HCT116 (cell line): Measurements from ENCODE around the gene OR10H4. TPM values are rescaled to one million over a fixed set of nuclear protein-coding genes. Genes with fewer than 3 reads are reported as not detected.

ENCODE experiments used
- ATAC-seq: fragments of 200-7000 bp; cut with Tn5 transposase; 2 replicates; pipeline ENCODE4 v1.9.1; 2020; ENCODE audit warnings: mild to moderate bottlenecking, moderate library complexity
- BruUV-seq: library from RNA; stranded (reverse); fragments of 400-500 nt; replicated peaks from 2 replicates; lab custom pipeline; 2021; lab: Mats Ljungman, UMichigan
- CTCF ChIA-PET: fragments of 300-600 bp; sonication (Branson Sonifier 250); formaldehyde crosslinking; loops from one replicate; lab custom pipeline; 2021; ENCODE audit warnings: antibody characterized with exemption; lab: Charles Lee
- POLR2A ChIA-PET: fragments of 300-600, 350-600 bp; sonication (Branson Sonifier 250); formaldehyde crosslinking; loops from one replicate; lab custom pipeline; 2021; ENCODE audit warnings: antibody characterized with exemption; lab: Charles Lee
- RAD21 ChIA-PET, 2 experiments: fragments of 300-600 bp; sonication (Branson Sonifier 250); formaldehyde crosslinking; loops; one replicate each; lab custom pipeline; 2023; ENCODE audit warnings: low total read pairs in 2 of 2; ENCODE audit not compliant: uncharacterized antibody in 2 of 2, unreplicated experiment in 2 of 2, low non-redundant PET in 1 of 2; lab: Charles Lee
- DNase-seq: peaks from one replicate; pipeline ENCODE4 v3.0.0-alpha.2; 2010; ENCODE audit warnings: low read depth, low spot score
- H2AFZ ChIP-seq: fragments of 200-600 bp; shearing (Covaris generic), sonication (generic); 2 replicates; pipeline ENCODE4 v1.6.1; 2017; ENCODE audit warnings: low read depth, mixed run types, mixed read lengths, antibody characterized with exemption, low read length; ENCODE audit not compliant: poor library complexity, severe bottlenecking
- H3K27ac ChIP-seq: 2 replicates; pipeline ENCODE4 v1.5.1; 2012; ENCODE audit warnings: low read depth, low read length
- H3K27me3 ChIP-seq: fragments of 200-600 bp; sonication (generic); 2 replicates; pipeline ENCODE4 v1.6.1; 2016; ENCODE audit warnings: mixed run types, low read length, mixed read lengths; ENCODE audit not compliant: insufficient read depth
- H3K36me3 ChIP-seq, 2 experiments: fragments of 200-500 bp in 1 of 2; fragments of 200-600 bp in 1 of 2; sonication (Bioruptor generic) in 1 of 2; sonication (generic) in 1 of 2; 2 replicates each; pipeline versions ENCODE4 v1.5.1 to v1.6.1; 2014 to 2016; ENCODE audit warnings: low read length in 2 of 2, inconsistent platforms in 1 of 2, mixed read lengths in 1 of 2, mixed run types in 1 of 2; ENCODE audit not compliant: insufficient read depth in 2 of 2, control insufficient read depth in 1 of 2
- H3K4me1 ChIP-seq, 2 experiments: fragments of 200-600 bp in 1 of 2; sonication (generic) in 1 of 2; 2 replicates each; pipeline versions ENCODE4 v1.5.1 to v1.6.1; 2012 to 2017; ENCODE audit warnings: low read length in 2 of 2, inconsistent platforms in 1 of 2, mild to moderate bottlenecking in 1 of 2, mixed read lengths in 1 of 2, mixed run types in 1 of 2, moderate library complexity in 1 of 2; ENCODE audit not compliant: insufficient read depth in 2 of 2, control insufficient read depth in 1 of 2
- H3K4me2 ChIP-seq: fragments of 200-600 bp; sonication (generic); 2 replicates; pipeline ENCODE4 v1.6.1; 2017; ENCODE audit warnings: mixed run types, low read length, mixed read lengths
- H3K4me3 ChIP-seq, 2 experiments: fragments of 200-600 bp in 1 of 2; sonication (generic) in 1 of 2; replicated peaks in 1 of 2; 2 replicates each; pipeline ENCODE4 v1.5.1; 2011 to 2016; ENCODE audit warnings: low read length in 2 of 2, control low read depth in 1 of 2, low read depth in 1 of 2, mild to moderate bottlenecking in 1 of 2, mixed read lengths in 1 of 2, mixed run types in 1 of 2
- H3K79me2 ChIP-seq: fragments of 200-600 bp; sonication (generic); 2 replicates; pipeline ENCODE4 v1.6.1; 2017; ENCODE audit warnings: mild to moderate bottlenecking, mixed run types, low read length, moderate library complexity, mixed read lengths; ENCODE audit not compliant: insufficient read depth
- H3K9ac ChIP-seq: fragments of 200-600 bp; sonication (generic); 2 replicates; pipeline ENCODE4 v1.6.1; 2016; ENCODE audit warnings: low read length, mixed read lengths
- H3K9me2 ChIP-seq: fragments of 200-600 bp; sonication (generic), shearing (Covaris generic); 2 replicates; pipeline ENCODE4 v1.6.1; 2017; ENCODE audit warnings: mixed run types, mild to moderate bottlenecking, moderate library complexity; ENCODE audit not compliant: insufficient read depth
- H3K9me3 ChIP-seq, 2 experiments: fragments of 200-500 bp in 1 of 2; fragments of 200-600 bp in 1 of 2; sonication (Bioruptor generic) in 1 of 2; sonication (generic) in 1 of 2; 2 replicates each; pipeline ENCODE4 v1.6.1; 2014 to 2017; ENCODE audit warnings: low read length in 2 of 2, mixed read lengths in 2 of 2, inconsistent platforms in 1 of 2, low read depth in 1 of 2, mild to moderate bottlenecking in 1 of 2, mixed run types in 1 of 2, moderate library complexity in 1 of 2; ENCODE audit not compliant: control insufficient read depth in 1 of 2, insufficient read depth in 1 of 2
- H4K20me1 ChIP-seq: fragments of 200-600 bp; sonication (generic), shearing (Covaris generic); 2 replicates; pipeline ENCODE4 v1.6.1; 2017; ENCODE audit warnings: mixed run types, mild to moderate bottlenecking, moderate library complexity; ENCODE audit not compliant: insufficient read depth
- CTCF ChIP-seq, 3 experiments: fragments of 200-600 bp in 1 of 3; sonication (generic) in 1 of 3; IDR thresholded peaks in 2 of 3; conservative IDR thresholded peaks in 1 of 3; 2 replicates each; pipeline ENCODE4 v1.5.1; 2012 to 2017; ENCODE audit warnings: low read depth in 2 of 3, low read length in 2 of 3, antibody characterized with exemption in 1 of 3, borderline replicate concordance in 1 of 3, control low read depth in 1 of 3, mild to moderate bottlenecking in 1 of 3, mixed read lengths in 1 of 3, mixed run types in 1 of 3, moderate library complexity in 1 of 3; ENCODE audit not compliant: insufficient read depth in 1 of 3
- ELF1 ChIP-seq: IDR thresholded peaks from 2 replicates; pipeline ENCODE4 v1.6.1; 2012; ENCODE audit warnings: low read depth, borderline replicate concordance
- EZH2phosphoT487 ChIP-seq: fragments of 200-600 bp; IDR thresholded peaks from 2 replicates; pipeline ENCODE4 v1.6.1; 2018; ENCODE audit warnings: antibody characterized with exemption, borderline replicate concordance
- SP1 ChIP-seq: IDR thresholded peaks from 2 replicates; pipeline ENCODE4 v1.6.1; 2012; ENCODE audit warnings: low read depth
- YY1 ChIP-seq: IDR thresholded peaks from 2 replicates; pipeline ENCODE4 v1.6.1; 2011; ENCODE audit warnings: low read length, low read depth, moderate library complexity, mild to moderate bottlenecking; ENCODE audit not compliant: insufficient replicate concordance; ENCODE audit errors: extremely low read depth
- ZFX ChIP-seq: fragments of 450-650 bp; IDR thresholded peaks from 2 replicates; pipeline ENCODE4 v1.6.1; 2017
- ZNF274 ChIP-seq: fragments of 200-500 bp; sonication (Bioruptor generic); IDR thresholded peaks from 2 replicates; pipeline ENCODE4 v1.6.1; 2014; ENCODE audit warnings: mild to moderate bottlenecking, low read depth, low read length, inconsistent platforms
- intact Hi-C: fragments of 100-400 bp; cut with micrococcal nuclease; formaldehyde crosslinking; loops from 2 replicates; pipeline ENCODE4 v1.10.0; 2022
- total RNA-seq: library from RNA; stranded (reverse); gene quantifications from one replicate; pipeline ENCODE4 v1.2.1, GENCODE V29; 2021; ENCODE audit not compliant: unreplicated experiment
- TF ChIP-seq, protein P1 (sequence below): IDR thresholded peaks from 2 replicates; pipeline ENCODE4 v1.6.1; 2012

Gene OR10H4
- total RNA-seq, 1 experiment from 2014 or later, result not detected

- ChIA-PET CTCF (no interaction called here), RAD21 (no interaction called here), POLR2A (no interaction called here)
- intact Hi-C loops, result no loop called here
- no peak overlapping the region for H3K9ac ChIP-seq
- no peak overlapping the region for H2AFZ ChIP-seq
- no peak for DNase-seq
- no TSS peak for BruUV-seq
- no peaks in the 10 kb centered on the region for H3K4me1 ChIP-seq
- no peaks in the 10 kb centered on the region for H3K9me3 ChIP-seq
- H3K4me3 ChIP-seq, result no peak overlapping the region
- H3K79me2 ChIP-seq, result peaks cover 4% of the 10 kb centered on the region; the same call in 1 of the 2 replicates
- peaks cover 0 to 19% of the 10 kb centered on the region in 2 experiments; a peak in 1 of 4 replicates for H3K36me3 ChIP-seq
- TF ChIP-seq CTCF (IDR thresholded peaks at IDR 0.05 in 2 of 3, conservative IDR thresholded peaks at IDR 0.05 in 1 of 3; ENCODE audit: borderline replicate concordance in 1 of 3, insufficient read depth in 1 of 3, low read depth in 2 of 3, low read length in 2 of 3), result no peak
- TF ChIP-seq ZFX, result no peak
- TF ChIP-seq ELF1, result no peak
- TF ChIP-seq YY1, result no peak
- TF ChIP-seq SP1, result no peak
- TF ChIP-seq ZNF274, result no peak
- no peak for TF ChIP-seq EZH2phosphoT487
- TF ChIP-seq, protein P1, sequence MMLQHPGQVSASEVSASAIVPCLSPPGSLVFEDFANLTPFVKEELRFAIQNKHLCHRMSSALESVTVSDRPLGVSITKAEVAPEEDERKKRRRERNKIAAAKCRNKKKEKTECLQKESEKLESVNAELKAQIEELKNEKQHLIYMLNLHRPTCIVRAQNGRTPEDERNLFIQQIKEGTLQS, result no peak
- no peaks in the 10 kb centered on the region for H3K9me2 ChIP-seq
- H3K27me3 ChIP-seq, result no peaks in the 10 kb centered on the region
- no peak for ATAC-seq
- no peak overlapping the region for H3K4me2 ChIP-seq
- H4K20me1 ChIP-seq, result no peaks in the 10 kb centered on the region
- no peak overlapping the region for H3K27ac ChIP-seq
Observed at GRCh38 chr19:15913384-15913783, 35.4 kb upstream of the OR10H4 start.
